Measurements from ENCODE around the gene MED16.

DNA sequence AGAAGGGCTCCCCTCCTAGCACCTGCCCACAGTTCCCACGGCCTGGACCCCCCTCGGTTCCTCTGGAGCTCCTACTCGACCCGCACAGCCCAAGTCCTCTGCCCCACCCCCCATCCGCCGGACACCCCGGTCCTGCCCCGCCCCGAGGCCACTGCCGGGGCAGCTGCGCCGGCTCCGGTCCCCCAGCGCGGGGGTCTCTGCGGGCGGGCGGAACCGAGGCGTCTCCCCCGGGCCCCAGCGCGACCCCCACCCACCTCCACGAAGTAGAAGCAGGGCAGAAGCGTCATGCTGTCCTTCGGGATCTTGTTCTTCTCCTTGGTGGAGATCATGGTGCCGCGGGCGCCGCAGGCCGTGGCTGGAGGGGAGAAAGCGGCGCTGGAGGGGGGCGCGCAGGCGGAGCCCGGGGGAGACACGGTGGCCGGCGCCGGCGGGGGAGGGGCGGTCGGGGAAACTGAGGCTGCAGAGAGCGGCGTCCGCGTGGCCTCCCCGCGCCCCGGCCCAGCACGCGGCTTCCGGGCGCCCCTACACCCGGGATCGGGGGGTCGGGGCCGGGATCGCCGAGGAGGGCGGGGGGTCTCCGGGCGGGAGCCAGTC, 71.7 kb downstream of the MED16 start:
- TF ChIP-seq POLR2AphosphoS5 (IDR thresholded peaks at IDR 0.05) (no peak), CTCF (IDR thresholded peaks at IDR 0.05) (no peak), POLR2A (IDR thresholded peaks at IDR 0.05) (no peak)

Data from stomach (tissue), 4 donors.